ENCODE data around the gene TESK1. TPM values are rescaled to one million over a fixed set of nuclear protein-coding genes. Genes with fewer than 3 reads are reported as not detected.

Gene TESK1
- total and polyA plus RNA-seq, 7 donors = 23.5 to 47.4 (median 27.0) TPM

DNA sequence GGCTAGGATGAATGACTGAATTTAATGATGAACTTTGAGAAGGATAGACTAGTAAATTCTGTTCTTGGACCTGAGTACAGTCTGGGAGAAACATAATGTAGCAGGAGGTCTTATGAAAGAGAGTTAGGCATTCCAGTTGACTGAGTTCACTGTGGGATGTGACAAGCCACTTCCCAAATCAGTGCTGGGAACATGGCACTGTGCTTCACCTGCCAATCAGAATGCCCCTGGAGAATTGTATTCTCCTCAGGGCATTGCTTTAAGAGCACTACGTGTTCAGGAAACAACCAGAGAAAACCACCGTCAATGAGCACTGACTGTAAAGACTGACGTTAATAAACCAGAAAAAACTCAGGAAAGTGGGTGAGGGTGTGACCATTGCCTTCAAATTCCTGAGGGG is 54.3 kb downstream of the TESK1 start:
- peak; percentile 82 for DNase-seq
- TF ChIP-seq POLR2A (IDR thresholded peaks at IDR 0.05) (peak in 1 of 2 donors; percentile 40), POLR2AphosphoS5 (IDR thresholded peaks at IDR 0.05) (peak; percentile 70 to 83 (median 76)), EP300 (IDR thresholded peaks at IDR 0.05) (peak; percentile 41 to 92 (median 78))
- TF ChIP-seq, protein P1, sequence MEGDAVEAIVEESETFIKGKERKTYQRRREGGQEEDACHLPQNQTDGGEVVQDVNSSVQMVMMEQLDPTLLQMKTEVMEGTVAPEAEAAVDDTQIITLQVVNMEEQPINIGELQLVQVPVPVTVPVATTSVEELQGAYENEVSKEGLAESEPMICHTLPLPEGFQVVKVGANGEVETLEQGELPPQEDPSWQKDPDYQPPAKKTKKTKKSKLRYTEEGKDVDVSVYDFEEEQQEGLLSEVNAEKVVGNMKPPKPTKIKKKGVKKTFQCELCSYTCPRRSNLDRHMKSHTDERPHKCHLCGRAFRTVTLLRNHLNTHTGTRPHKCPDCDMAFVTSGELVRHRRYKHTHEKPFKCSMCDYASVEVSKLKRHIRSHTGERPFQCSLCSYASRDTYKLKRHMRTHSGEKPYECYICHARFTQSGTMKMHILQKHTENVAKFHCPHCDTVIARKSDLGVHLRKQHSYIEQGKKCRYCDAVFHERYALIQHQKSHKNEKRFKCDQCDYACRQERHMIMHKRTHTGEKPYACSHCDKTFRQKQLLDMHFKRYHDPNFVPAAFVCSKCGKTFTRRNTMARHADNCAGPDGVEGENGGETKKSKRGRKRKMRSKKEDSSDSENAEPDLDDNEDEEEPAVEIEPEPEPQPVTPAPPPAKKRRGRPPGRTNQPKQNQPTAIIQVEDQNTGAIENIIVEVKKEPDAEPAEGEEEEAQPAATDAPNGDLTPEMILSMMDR (IDR thresholded peaks at IDR 0.05) = no peak
- intact Hi-C loops (cut with DNase I) = loop anchor here (1.0 to 10.0 kb wide), 2 partner anchors 31 to 665 kb away; no protein-coding TSS in a partner anchor
- no peaks in the 10 kb centered on the region for H3K9me3 ChIP-seq
- H3K27me3 ChIP-seq = no peaks in the 10 kb centered on the region
- peaks cover 0 to 63% (median 56%) of the 10 kb centered on the region in 4 donors for H3K4me1 ChIP-seq
- WGBS, 2 donors = 50 to 67% methylated on average over 3 of the region's 3 CpGs
- peak overlapping the region; percentile 97 to 98 (median 98) for H3K27ac ChIP-seq
- peaks cover 0 to 13% (median 10%) of the 10 kb centered on the region in 4 donors for H3K36me3 ChIP-seq
- peak overlapping the region; percentile 70 to 92 (median 76) for H3K4me3 ChIP-seq

Small RNA genes lying within 50 kb of the gene (small RNA-seq; reads per million reads assigned to genes)
- gene MIR4667 (0 to 0.11 (median 0) reads per million in 3 donors), gene RMRP (0 reads per million in 3 donors), gene RPS29P17 (0 reads per million in 3 donors)

Other genes starting within 250 kb of the TESK1 start
- 10 to 100 TPM; 30.9 to 47.1 (median 43.4) TPM for gene RUSC2, start 115.2 kb upstream of the TESK1 start, total RNA-seq
- 1 to 10 TPM in 2 of 3 donors, under 1 TPM in 1; 0.92 to 5.6 (median 1.2) TPM for gene RUSC2, start 115.2 kb upstream of the TESK1 start, polyA plus RNA-seq
- gene CD72, start 13.2 kb downstream of the TESK1 start, total RNA-seq = 1 to 10 TPM in 2 of 4 donors, under 1 TPM in 2; 0.36 to 8.0 (median 1.1) TPM
- gene CD72, start 13.2 kb downstream of the TESK1 start, polyA plus RNA-seq = 10 to 100 TPM in 1 of 3 donors, 1 to 10 TPM in 2; 1.2 to 42.1 (median 1.4) TPM
- gene SIT1, start 45.7 kb downstream of the TESK1 start, total RNA-seq = under 1 TPM in 2 of 4 donors, not detected in 2; 0.81 to 0.82 TPM
- 10 to 100 TPM in 1 of 3 donors, 1 to 10 TPM in 1, not detected in 1; 1.8 to 15.9 TPM for gene SIT1, start 45.7 kb downstream of the TESK1 start, polyA plus RNA-seq
- gene RMRP, start 52.8 kb downstream of the TESK1 start, total RNA-seq = over 10,000 TPM in 2 of 4 donors, 1,000 to 10,000 TPM in 2; 2,523 to 26,387 (median 8,883) TPM
- 100 to 1,000 TPM in 1 of 3 donors, not detected in 2; 480 TPM for gene RMRP, start 52.8 kb downstream of the TESK1 start, polyA plus RNA-seq
- 100 to 1,000 TPM in 1 of 4 donors, 10 to 100 TPM in 3; 70.6 to 112 (median 83.1) TPM for gene CCDC107, start 53.0 kb downstream of the TESK1 start, total RNA-seq
- gene CCDC107, start 53.0 kb downstream of the TESK1 start, polyA plus RNA-seq = 10 to 100 TPM; 21.3 to 28.8 (median 24.2) TPM
- gene ARHGEF39, start 59.9 kb downstream of the TESK1 start, total RNA-seq = 1 to 10 TPM in 3 of 4 donors, under 1 TPM in 1; 0.99 to 3.3 (median 1.4) TPM
- 1 to 10 TPM in 2 of 3 donors, under 1 TPM in 1; 0.60 to 9.0 (median 1.6) TPM for gene ARHGEF39, start 59.9 kb downstream of the TESK1 start, polyA plus RNA-seq
- gene CA9, start 68.7 kb downstream of the TESK1 start, total RNA-seq = under 1 TPM in 2 of 4 donors, not detected in 2; 0.33 to 0.71 TPM
- gene CA9, start 68.7 kb downstream of the TESK1 start, polyA plus RNA-seq = 1 to 10 TPM in 1 of 3 donors, not detected in 2; 1.7 TPM
- gene TPM2, start 84.7 kb downstream of the TESK1 start, total RNA-seq = 1,000 to 10,000 TPM; 3,590 to 8,131 (median 6,107) TPM
- gene TPM2, start 84.7 kb downstream of the TESK1 start, polyA plus RNA-seq = 100 to 1,000 TPM in 2 of 3 donors, 10 to 100 TPM in 1; 49.9 to 447 (median 334) TPM
- gene TLN1, start 126.9 kb downstream of the TESK1 start, total RNA-seq = 100 to 1,000 TPM; 354 to 609 (median 525) TPM
- 100 to 1,000 TPM in 1 of 3 donors, 10 to 100 TPM in 2; 45.0 to 143 (median 57.6) TPM for gene TLN1, start 126.9 kb downstream of the TESK1 start, polyA plus RNA-seq
- 10 to 100 TPM; 65.9 to 82.7 (median 75.4) TPM for gene CREB3, start 127.4 kb downstream of the TESK1 start, total RNA-seq
- 10 to 100 TPM; 31.0 to 39.0 (median 35.3) TPM for gene CREB3, start 127.4 kb downstream of the TESK1 start, polyA plus RNA-seq
- 10 to 100 TPM; 45.9 to 91.7 (median 64.8) TPM for gene GBA2, start 144.0 kb downstream of the TESK1 start, total RNA-seq
- gene GBA2, start 144.0 kb downstream of the TESK1 start, polyA plus RNA-seq = 10 to 100 TPM; 34.8 to 88.5 (median 58.5) TPM
- gene RGP1, start 144.0 kb downstream of the TESK1 start, total RNA-seq = 10 to 100 TPM; 13.3 to 23.5 (median 13.5) TPM
- gene RGP1, start 144.0 kb downstream of the TESK1 start, polyA plus RNA-seq = 10 to 100 TPM; 10.2 to 37.2 (median 21.3) TPM
- not detected for gene MSMP, start 149.0 kb downstream of the TESK1 start, total RNA-seq
- under 1 TPM in 1 of 3 donors, not detected in 2; 0.57 TPM for gene MSMP, start 149.0 kb downstream of the TESK1 start, polyA plus RNA-seq
- 10 to 100 TPM; 20.3 to 26.6 (median 24.4) TPM for gene NPR2, start 186.3 kb downstream of the TESK1 start, total RNA-seq
- 1 to 10 TPM in 1 of 3 donors, under 1 TPM in 2; 0.60 to 9.5 (median 0.69) TPM for gene NPR2, start 186.3 kb downstream of the TESK1 start, polyA plus RNA-seq
- gene SPAG8, start 207.0 kb downstream of the TESK1 start, total RNA-seq = 1 to 10 TPM; 1.4 to 2.8 (median 2.4) TPM
- gene SPAG8, start 207.0 kb downstream of the TESK1 start, polyA plus RNA-seq = 1 to 10 TPM in 1 of 3 donors, not detected in 2; 1.1 TPM
- gene HINT2, start 209.8 kb downstream of the TESK1 start, total RNA-seq = 10 to 100 TPM; 23.5 to 42.8 (median 36.2) TPM
- gene HINT2, start 209.8 kb downstream of the TESK1 start, polyA plus RNA-seq = 100 to 1,000 TPM in 2 of 3 donors, 10 to 100 TPM in 1; 85.8 to 125 (median 112) TPM
- gene FAM221B, start 223.5 kb downstream of the TESK1 start, total RNA-seq = not detected
- gene FAM221B, start 223.5 kb downstream of the TESK1 start, polyA plus RNA-seq = under 1 TPM in 1 of 3 donors, not detected in 2; 0.03 TPM
- gene TMEM8B, start 224.0 kb downstream of the TESK1 start, total RNA-seq = 10 to 100 TPM in 1 of 4 donors, 1 to 10 TPM in 3; 6.4 to 12.5 (median 8.4) TPM
- gene TMEM8B, start 224.0 kb downstream of the TESK1 start, polyA plus RNA-seq = 1 to 10 TPM; 3.5 to 9.5 (median 4.2) TPM

All from sigmoid colon (tissue), 7 donors.